ENCODE results near the gene PLCB1.
"Not testable (repeated sequence)": the region's sequence is repeated elsewhere in the genome, so short reads cannot be mapped to it uniquely, and the experiment has no call there.

The PLCB1 gene

DNA sequence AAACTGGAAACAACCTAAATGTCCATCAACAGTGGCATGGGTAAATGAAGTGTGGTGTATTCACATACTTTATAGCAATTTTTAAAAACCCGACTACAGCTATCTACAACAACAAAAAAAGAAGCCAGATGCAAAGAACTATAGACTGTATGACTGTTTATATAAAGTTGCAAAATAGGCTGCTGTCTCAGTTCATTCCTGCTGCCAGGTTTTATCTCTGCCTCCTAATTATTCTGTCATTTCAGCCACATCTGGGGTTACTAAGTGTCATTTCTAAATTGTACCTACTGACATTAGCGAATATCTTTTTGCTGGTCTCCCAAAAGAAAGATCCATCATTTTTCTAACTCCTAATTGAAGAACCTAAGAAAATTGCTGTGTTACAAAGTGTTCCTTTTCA is 719.9 kb downstream of the PLCB1 start:
- not testable (repeated sequence) for H3K27me3 Mint-ChIP-seq; H3K27ac Mint-ChIP-seq; H3K9me3 Mint-ChIP-seq; DNase-seq (ENCODE audit: low spot score in 2 of 2); H3K4me3 Mint-ChIP-seq; H3K4me1 Mint-ChIP-seq; ATAC-seq (ENCODE audit: low read depth); H3K36me3 Mint-ChIP-seq

DNA sequence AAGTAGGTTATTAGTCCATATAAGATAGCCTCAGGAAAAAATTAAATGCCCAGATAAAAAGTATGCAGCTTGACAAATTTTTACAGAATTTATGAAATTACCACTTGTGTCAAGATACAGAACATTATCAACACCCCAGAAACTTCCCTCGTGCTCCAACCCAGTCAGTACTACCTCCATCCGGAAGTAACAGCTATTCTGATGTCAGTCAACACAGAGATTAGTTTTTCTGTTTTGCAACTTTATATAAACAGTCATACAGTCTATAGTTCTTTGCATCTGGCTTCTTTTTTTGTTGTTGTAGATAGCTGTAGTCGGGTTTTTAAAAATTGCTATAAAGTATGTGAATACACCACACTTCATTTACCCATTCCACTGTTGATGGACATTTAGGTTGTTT is 721.1 kb downstream of the PLCB1 start:
- ATAC-seq (ENCODE audit: low read depth); H3K4me3 Mint-ChIP-seq; DNase-seq (ENCODE audit: low spot score in 2 of 2); H3K9me3 Mint-ChIP-seq; H3K36me3 Mint-ChIP-seq; H3K27ac Mint-ChIP-seq; H3K27me3 Mint-ChIP-seq; H3K4me1 Mint-ChIP-seq: not testable (repeated sequence)

DNA sequence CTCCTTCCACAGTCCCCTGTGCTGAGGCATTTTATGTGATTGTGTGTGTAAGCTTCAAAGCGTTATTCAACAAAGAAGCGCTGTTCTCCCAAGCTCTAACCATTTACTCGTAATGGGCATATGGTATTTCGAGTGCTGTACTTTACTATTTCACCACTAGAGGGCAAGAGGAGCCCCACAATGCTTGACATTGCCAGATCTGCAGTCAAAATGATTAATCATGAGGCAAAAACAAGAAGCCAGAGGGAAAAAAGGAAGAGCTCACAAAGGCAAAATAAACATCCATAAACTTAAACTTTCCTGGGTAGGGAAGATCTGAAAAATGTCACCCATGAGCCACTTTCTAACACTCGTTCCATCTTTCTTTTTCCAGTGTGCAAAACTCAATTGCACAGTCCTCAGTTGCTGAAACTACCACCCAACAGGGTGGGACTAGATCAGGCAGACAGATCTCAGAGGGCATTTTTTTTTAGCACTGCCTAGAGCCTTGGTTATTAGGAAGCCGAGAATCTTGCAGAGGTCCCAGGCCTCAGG is 721.8 kb downstream of the PLCB1 start:
- Mint-ChIP-seq H3K4me3 (no peak overlapping the region), H3K4me1 (no peaks in the 10 kb centered on the region), H3K27ac (no peak overlapping the region), H3K27me3 (no peaks in the 10 kb centered on the region), H3K36me3 (no peaks in the 10 kb centered on the region), H3K9me3 (no peaks in the 10 kb centered on the region)
- DNase-seq (ENCODE audit: low spot score in 2 of 2) = peak in 1 of 2 donors; percentile 10
- no peak for ATAC-seq (ENCODE audit: low read depth)

DNA sequence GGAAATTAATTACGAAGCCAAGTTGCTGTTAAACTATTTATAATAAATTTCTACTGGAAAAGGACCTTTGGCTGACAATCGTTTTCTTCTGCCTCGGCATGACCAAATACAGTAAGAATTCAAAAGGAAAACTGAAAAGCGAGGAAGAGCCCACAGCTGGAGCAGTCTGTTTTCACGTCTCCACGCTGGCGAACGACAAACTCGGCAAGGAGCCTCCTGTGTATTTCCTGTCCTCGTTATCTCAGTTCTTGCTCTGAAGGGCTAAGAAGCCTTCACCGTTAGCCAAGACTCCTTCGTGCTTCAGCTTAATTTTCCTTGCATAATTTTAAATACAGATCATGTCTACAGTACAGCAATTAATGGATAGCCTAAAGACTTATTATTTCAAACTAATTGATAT is 722.5 kb downstream of the PLCB1 start:
- no peak for DNase-seq (ENCODE audit: low spot score in 2 of 2)
- no peak overlapping the region for H3K27ac Mint-ChIP-seq
- H3K9me3 Mint-ChIP-seq = no peaks in the 10 kb centered on the region
- no peak overlapping the region for H3K4me3 Mint-ChIP-seq
- no peaks in the 10 kb centered on the region for H3K27me3 Mint-ChIP-seq
- no peak for ATAC-seq (ENCODE audit: low read depth)
- no peaks in the 10 kb centered on the region for H3K36me3 Mint-ChIP-seq
- no peaks in the 10 kb centered on the region for H3K4me1 Mint-ChIP-seq

DNA sequence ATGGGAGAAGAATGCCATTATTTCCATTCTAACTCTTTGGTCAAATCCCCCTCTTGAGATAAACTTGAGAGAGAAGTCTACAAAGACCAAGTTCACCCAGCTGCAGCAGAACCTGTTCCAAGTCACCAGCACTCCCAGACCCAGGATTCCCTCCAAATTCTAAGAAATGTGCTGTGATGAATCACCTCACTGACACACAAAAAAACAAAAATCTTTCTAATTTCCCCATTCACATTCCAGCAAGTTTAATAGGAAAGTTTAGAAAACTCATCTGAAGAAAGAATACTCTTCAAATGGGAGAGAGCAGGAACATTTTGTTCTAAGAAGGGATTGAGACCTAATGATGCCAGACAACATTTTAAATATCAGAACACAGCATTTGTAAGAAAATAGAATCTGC is 723.2 kb downstream of the PLCB1 start:
- ATAC-seq (ENCODE audit: low read depth) (no peak), DNase-seq (ENCODE audit: low spot score in 2 of 2) (no peak)
- H3K36me3 Mint-ChIP-seq = no peaks in the 10 kb centered on the region
- no peak overlapping the region for H3K4me3 Mint-ChIP-seq
- H3K9me3 Mint-ChIP-seq = no peaks in the 10 kb centered on the region
- no peak overlapping the region for H3K27ac Mint-ChIP-seq
- H3K27me3 Mint-ChIP-seq = no peaks in the 10 kb centered on the region
- no peaks in the 10 kb centered on the region for H3K4me1 Mint-ChIP-seq

DNA sequence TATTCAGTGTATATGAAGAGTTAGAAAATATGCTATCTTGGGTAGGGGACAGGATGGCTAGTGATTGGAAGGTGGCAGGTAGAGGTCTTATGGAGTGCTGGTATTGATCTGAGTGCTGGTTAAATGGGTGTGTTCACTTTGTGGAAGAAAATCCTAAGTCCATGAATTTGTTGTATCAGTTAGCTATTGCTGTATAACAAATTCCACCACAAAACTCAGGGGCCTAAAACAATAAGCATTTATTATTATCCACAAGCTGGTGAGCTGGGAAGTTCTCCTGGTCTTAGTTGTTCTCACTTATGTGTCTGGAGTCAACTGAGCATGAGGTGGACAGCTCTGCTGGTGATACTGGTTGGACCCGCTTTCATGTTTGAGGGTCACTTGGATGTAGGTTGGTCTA is 724.6 kb downstream of the PLCB1 start:
- Mint-ChIP-seq H3K9me3 (no peaks in the 10 kb centered on the region), H3K4me3 (no peak overlapping the region), H3K27ac (no peak overlapping the region), H3K4me1 (no peaks in the 10 kb centered on the region), H3K27me3 (no peaks in the 10 kb centered on the region), H3K36me3 (no peaks in the 10 kb centered on the region)
- ATAC-seq (ENCODE audit: low read depth) = no peak
- DNase-seq (ENCODE audit: low spot score in 2 of 2) = no peak

DNA sequence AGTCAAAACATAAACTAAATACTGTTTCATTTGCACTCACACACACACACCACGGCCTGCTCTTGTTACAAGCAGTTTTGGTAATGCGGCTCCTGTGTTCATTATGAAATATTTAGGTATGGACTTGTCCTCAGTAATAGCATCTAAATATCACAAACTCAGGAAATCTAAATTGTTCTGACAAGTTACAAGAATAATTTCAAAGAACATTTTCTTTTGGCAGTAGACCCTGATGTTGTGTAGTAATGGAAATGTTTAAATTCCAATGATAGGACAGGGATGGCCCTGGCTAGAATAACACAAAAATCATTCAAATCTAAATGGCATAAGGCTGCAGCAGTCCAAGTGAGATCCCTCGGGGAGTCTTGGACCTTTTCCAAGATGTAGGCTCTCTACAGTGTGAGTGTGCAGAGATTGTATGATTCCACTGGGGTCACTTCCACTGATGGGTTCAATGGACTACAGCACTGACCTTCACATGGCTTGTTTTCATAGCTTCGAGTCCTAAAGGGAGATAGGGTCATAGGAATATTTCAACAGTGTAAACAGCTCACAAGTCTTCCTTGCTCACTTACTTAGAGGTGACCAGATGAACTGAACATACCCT is 726.2 kb downstream of the PLCB1 start:
- Mint-ChIP-seq H3K9me3 (no peaks in the 10 kb centered on the region), H3K27me3 (no peaks in the 10 kb centered on the region), H3K27ac (no peak overlapping the region), H3K4me3 (no peak overlapping the region), H3K4me1 (no peaks in the 10 kb centered on the region), H3K36me3 (no peaks in the 10 kb centered on the region)
- DNase-seq (ENCODE audit: low spot score in 2 of 2) = no peak
- no peak for ATAC-seq (ENCODE audit: low read depth)

DNA sequence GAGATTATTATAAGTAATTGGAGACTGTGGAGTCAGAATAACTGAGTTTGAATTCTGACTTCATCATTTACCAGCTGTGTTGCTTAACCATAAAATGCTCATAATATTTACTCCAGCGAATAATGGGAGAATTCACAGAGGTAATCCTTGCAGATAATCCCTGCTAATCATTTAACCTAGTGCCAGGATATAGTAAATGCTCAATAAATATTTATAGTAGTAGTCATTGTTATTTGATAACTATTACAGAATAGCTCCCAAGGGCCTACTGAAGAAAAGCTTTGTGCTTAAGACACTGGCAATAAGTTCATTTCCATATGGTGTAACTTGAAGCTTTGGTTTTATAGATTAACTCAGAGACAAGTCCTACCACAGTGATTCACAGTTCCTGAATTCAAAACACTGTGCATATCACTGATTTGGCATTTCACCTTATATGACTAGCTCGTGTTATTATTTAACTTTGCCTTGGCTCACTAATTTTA is 728.0 kb downstream of the PLCB1 start:
- Mint-ChIP-seq H3K4me3 (no peak overlapping the region), H3K9me3 (no peaks in the 10 kb centered on the region), H3K27ac (no peak overlapping the region), H3K27me3 (no peaks in the 10 kb centered on the region), H3K4me1 (no peaks in the 10 kb centered on the region), H3K36me3 (no peaks in the 10 kb centered on the region)
- no peak for ATAC-seq (ENCODE audit: low read depth)
- no peak for DNase-seq (ENCODE audit: low spot score in 2 of 2)

DNA sequence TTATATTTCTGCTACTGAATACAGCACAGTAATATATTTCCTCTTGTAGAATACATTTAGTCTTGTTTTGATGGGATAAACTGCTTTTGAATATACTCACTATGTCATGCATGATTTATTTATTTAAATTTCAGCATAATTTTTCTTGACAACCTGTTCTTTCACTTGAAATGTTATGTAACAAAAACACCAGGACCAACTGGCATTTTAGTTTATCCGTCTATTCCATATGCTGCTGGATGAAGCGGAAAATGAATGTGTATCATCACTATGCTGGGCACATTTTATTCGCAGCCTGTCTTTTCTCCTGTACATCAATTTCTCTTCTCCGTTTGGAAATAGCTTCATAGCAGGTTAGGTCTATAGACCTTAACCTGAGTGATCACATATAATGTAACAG is 730.0 kb downstream of the PLCB1 start:
- Mint-ChIP-seq H3K36me3 (no peaks in the 10 kb centered on the region), H3K27me3 (no peaks in the 10 kb centered on the region), H3K27ac (no peak overlapping the region), H3K4me3 (no peak overlapping the region), H3K9me3 (no peaks in the 10 kb centered on the region), H3K4me1 (no peaks in the 10 kb centered on the region)
- ATAC-seq (ENCODE audit: low read depth) (no peak), DNase-seq (ENCODE audit: low spot score in 2 of 2) (no peak)

DNA sequence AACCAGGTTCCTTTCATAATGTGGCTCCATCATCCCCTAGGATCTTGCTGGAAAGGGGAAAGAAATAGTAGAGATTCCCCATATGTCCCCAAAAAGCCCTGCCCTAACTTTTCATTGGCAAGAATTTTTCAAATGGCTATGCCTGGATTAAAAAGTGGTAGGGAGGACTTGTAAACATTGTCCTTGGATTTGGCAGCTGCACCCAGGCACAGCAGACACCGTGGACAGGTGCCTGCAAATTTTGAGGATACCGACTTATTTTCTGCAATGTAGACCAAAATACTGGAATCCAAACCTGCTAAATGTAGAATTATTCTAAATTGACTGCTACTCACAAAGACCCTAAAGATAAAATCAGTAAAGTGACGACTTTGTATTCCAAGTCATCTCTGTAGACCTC is 733.6 kb downstream of the PLCB1 start:
- no peak overlapping the region for H3K4me3 Mint-ChIP-seq
- ATAC-seq (ENCODE audit: low read depth) (no peak), DNase-seq (ENCODE audit: low spot score in 2 of 2) (no peak)
- no peak overlapping the region for H3K27ac Mint-ChIP-seq
- H3K27me3 Mint-ChIP-seq = no peaks in the 10 kb centered on the region
- H3K9me3 Mint-ChIP-seq = no peaks in the 10 kb centered on the region
- no peaks in the 10 kb centered on the region for H3K36me3 Mint-ChIP-seq
- H3K4me1 Mint-ChIP-seq = no peaks in the 10 kb centered on the region

DNA sequence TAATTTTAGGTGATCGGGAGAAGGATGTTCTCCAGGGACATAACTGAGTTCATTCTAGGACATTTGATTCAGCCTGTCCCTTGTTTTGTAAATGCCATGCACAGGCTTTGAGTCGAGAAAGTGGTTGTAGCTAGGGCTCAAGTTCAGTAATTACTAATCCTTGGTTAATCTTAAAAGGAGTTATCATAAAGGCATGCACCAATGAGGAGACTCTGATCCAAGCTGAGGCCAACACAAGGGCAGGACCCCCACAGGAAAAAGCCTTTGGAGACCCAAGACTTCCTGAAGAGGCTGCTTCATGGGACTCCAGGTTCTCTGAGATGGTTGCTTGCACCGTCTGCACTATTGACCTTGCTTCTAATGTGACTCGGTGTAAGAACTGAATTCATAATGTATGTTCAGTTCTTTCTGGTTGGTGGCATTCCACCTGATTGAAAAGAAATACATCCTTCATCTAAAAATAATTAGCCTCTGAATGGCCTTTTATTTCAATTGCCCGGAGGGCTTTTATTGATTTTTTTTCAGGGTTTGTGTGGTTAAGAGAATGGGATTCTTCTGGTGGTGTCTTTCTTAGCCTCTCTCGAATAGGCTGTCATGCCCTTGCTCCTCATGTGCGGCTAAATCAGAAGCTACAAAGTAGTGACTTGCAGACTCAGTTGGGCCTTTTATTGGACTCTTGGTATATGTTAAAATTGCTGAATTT is 735.1 kb downstream of the PLCB1 start:
- no peak overlapping the region for H3K27ac Mint-ChIP-seq
- no peaks in the 10 kb centered on the region for H3K36me3 Mint-ChIP-seq
- ATAC-seq (ENCODE audit: low read depth) = no peak

DNA sequence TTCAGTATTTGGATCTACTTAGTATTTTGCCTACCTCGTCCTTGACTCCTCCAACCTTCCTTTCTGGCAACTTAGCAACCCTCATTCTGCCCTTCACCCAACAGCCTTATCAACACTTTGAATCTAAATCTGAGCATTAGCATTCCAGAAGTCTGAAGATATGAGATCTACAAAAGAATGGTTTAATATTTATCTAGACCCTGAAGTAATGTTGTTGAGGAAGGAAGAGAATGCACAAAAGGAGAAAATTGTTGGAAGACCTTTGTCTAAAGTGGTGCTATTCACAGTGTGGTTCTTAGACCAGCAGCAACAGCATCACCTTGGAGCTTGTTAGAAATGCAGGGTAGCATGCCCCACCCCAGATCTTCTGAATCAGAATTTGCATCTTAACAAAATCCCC is 738.6 kb downstream of the PLCB1 start:
- ATAC-seq (ENCODE audit: low read depth) (no peak), DNase-seq (ENCODE audit: low spot score in 2 of 2) (no peak)
- Mint-ChIP-seq H3K4me3 (no peak overlapping the region), H3K27ac (no peak overlapping the region), H3K27me3 (no peaks in the 10 kb centered on the region), H3K4me1 (no peaks in the 10 kb centered on the region), H3K9me3 (no peaks in the 10 kb centered on the region), H3K36me3 (no peaks in the 10 kb centered on the region)

More for the DNA sequence above, 735.1 kb downstream of the PLCB1 start:
- Mint-ChIP-seq H3K27me3 (no peaks in the 10 kb centered on the region), H3K4me1 (no peaks in the 10 kb centered on the region), H3K9me3 (no peaks in the 10 kb centered on the region), H3K4me3 (no peak overlapping the region)
- no peak for DNase-seq (ENCODE audit: low spot score in 2 of 2)

DNA sequence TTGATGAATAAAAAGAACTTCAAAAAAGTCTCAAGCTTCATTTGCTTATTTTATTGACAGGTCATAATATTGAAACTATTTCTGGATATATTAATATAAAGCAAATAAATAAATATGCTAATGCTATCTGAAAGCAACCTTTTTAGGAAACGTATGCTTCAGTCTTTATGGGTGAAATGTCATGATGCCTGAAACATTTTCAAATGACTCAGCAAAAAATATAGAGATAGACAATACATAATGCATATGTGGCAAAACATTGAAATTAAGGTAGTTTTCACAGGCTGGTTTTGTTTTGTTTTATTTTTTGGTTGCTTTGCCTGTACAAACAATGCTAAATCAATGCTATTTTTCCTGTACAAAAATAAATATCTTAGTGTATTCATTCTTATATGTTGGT is 742.4 kb downstream of the PLCB1 start:
- ATAC-seq (ENCODE audit: low read depth) (no peak), DNase-seq (ENCODE audit: low spot score in 2 of 2) (no peak)
- Mint-ChIP-seq H3K4me3 (no peak overlapping the region), H3K27ac (no peak overlapping the region), H3K9me3 (no peaks in the 10 kb centered on the region), H3K4me1 (no peaks in the 10 kb centered on the region), H3K27me3 (no peaks in the 10 kb centered on the region), H3K36me3 (no peaks in the 10 kb centered on the region)

DNA sequence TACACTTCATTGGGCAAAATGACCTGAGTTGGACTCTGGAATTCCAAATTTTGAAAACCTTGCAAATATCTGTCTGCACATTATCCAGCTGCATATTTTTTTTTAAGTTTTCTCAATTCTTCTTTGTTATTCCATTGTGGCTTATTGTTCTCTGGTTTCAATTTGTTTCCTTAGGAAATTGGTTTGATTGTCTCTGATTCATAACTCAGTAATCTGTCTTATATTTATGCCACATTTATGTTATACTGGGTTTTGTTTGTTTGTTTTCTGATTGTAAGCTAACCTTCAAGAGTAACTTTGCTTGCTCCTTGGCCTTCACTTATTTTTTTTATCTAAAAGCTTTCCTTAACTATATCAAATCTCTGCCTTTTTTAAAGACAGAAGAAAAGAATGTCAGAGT is 743.5 kb downstream of the PLCB1 start:
- Mint-ChIP-seq H3K36me3 (no peaks in the 10 kb centered on the region), H3K4me3 (no peak overlapping the region), H3K9me3 (no peaks in the 10 kb centered on the region), H3K27me3 (no peaks in the 10 kb centered on the region), H3K27ac (no peak overlapping the region), H3K4me1 (no peaks in the 10 kb centered on the region)
- no peak for ATAC-seq (ENCODE audit: low read depth)
- DNase-seq (ENCODE audit: low spot score in 2 of 2) = no peak

DNA sequence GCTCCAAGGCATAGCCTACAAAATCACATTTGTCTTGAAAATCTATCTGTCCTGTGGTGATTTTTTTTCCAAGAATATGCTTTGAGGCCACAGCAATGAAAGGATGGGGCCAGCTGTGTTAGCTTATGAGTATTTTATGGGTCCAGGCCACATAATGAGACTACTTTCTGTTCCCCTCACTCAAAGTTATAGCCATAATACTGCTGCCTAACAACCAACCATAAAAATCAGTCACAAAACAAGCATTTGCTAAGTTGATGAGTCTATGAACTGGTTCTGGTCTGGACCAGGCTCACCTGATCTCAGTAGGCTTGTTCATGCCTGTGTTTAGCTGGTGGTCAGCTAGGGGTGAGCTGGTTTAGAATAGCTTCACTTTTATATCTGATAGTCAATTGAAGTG is 744.3 kb downstream of the PLCB1 start:
- DNase-seq (ENCODE audit: low spot score in 2 of 2) (no peak), ATAC-seq (ENCODE audit: low read depth) (no peak)
- no peaks in the 10 kb centered on the region for H3K27me3 Mint-ChIP-seq
- H3K4me1 Mint-ChIP-seq = no peaks in the 10 kb centered on the region
- H3K36me3 Mint-ChIP-seq = no peaks in the 10 kb centered on the region
- no peak overlapping the region for H3K4me3 Mint-ChIP-seq
- no peaks in the 10 kb centered on the region for H3K9me3 Mint-ChIP-seq
- no peak overlapping the region for H3K27ac Mint-ChIP-seq
